ENCODE data around the gene KCNN4. TPM values are rescaled to one million over a fixed set of nuclear protein-coding genes. Genes with fewer than 3 reads are reported as not detected.
"Not testable (repeated sequence)": the region's sequence is repeated elsewhere in the genome, so short reads cannot be mapped to it uniquely, and the experiment has no call there.

Gene KCNN4
- total RNA-seq, 1 donor from 2014 or later, result 0.43 TPM

DNA sequence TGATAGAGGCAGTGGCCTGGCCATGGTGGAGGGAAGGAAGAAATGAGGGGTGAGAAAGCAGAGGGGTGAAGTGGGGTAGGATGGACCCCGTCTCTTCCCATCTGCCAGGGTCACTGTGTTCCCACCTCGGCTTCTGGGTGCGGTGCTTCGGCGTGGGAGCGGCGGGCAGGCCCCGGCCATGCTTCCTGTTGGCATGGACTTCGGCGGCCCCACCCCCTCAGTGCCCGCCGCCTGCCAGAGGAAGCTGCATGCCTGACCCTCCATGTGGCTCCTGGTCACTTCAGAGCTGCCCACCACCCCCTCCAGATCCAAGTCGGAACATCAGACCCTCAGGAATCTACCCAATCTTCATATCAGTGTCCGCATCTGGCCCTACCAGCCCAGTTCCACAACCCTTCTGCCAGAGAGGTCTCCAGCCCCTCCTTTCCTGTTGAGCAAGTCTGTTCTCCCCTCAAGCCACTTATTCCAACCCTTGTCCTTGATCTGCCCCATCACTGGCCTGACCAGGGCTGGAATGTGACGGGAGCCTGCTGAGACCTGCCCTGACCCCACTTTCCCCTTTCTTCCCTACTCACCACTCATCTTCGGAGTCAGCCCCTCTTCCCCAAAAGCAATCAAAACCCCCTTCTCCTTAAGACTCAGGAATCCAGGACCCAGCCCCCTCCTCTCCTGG is 1.5 kb downstream of the KCNN4 start:
- DNase-seq (ENCODE audit: low spot score), result peak; percentile 83
- intact Hi-C loops (cut with DNase I), result no loop called here

DNA sequence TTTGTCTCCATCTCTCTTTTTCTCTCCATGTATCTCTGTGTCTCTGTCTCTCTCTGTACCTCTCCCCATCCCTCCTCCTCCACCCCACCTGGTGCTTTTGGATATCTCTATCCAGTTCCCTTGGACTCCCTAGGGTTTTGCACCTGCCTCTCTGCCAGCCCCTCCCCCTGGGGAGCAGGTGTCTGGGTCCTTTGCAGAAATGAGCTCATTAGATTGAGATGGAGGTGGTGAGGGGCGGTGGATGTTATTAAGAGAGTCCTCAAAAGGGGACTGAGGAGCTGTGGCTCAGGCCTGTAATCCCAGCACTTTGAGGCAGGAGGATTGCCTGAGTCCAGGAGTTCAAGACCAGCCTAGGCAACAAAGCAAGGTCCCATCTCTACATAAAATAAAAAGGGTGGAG is 2.1 kb downstream of the KCNN4 start:
- intact Hi-C loops (cut with DNase I), result no loop called here
- DNase-seq (ENCODE audit: low spot score), result no peak

DNA sequence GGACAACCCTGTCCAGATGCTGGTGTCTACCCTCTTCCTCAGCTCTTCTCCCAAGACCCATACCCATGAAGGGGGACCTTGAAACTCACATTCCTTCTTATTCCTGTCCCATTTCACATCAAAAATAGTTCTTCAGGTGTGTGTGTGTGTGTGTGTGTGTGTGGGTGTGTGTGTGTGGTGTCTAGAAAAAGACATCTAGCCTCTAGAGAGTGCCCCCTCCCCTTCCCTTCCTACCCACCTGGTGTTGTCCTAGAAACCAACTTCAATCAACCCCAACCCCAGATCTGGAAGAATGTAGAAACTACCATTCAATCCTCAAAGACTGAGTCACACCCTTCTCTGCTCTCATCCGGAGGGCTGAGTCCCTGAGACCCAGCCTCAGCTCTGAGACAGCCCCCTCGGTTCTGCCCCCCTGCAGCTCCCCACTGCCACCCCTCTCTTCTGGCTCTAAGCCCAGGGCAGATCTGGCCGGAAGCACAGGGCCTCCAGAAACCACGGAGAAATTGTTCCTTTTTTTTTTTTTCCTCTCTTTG is 3.5 kb downstream of the KCNN4 start:
- intact Hi-C loops (cut with DNase I), result no loop called here

DNA sequence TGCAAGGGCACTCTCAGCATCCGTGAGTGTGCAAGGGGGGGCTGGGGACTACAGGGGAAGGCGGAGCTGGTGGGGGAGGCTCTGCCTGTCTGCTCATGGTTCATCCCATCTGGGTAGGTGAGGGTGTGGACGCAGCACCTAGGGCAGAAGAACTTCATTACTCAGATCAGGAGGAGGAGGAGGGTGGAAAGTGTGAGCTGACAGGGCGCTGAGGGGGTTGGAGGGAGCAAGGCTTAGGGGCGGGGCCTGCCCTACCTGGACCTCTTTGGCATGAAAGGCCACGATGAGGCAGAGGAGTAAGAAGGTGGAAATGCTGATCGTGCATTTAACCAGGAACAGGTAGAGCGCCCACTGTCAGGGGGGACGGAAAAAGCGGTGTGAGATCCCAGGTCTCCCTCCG is 4.5 kb downstream of the KCNN4 start:
- no peak for DNase-seq (ENCODE audit: low spot score)
- intact Hi-C loops (cut with DNase I), result no loop called here

More for the DNA sequence above, 3.5 kb downstream of the KCNN4 start:
- DNase-seq (ENCODE audit: low spot score), result no peak

DNA sequence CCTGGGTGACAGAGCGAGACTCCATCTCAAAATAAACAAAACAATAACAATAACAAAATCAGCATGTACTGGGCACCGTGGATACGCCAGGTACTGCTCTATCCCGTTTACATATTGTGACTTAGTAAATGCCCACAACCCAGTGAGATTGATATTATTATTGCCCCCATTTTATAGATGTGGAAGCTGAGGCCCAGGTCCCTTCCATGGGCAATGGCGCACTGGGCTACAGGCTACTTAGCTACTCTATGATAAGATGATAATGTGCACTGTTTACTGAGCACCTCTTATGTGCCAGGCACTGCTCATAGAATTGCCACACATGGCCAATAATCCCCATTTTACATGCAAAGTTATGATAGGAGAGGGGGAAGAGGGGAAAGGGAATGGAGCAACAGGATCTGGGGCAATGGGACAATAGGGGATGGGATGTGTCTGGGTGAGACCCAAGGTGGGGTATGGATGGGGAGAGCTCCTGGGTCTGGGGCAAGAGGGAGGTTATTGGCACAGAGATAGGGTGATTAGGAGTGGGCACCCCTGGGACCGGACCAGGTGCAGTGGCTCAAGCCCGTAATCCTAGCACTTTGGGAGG is 5.4 kb downstream of the KCNN4 start:
- DNase-seq (ENCODE audit: low spot score), result no peak
- intact Hi-C loops (cut with DNase I), result no loop called here

DNA sequence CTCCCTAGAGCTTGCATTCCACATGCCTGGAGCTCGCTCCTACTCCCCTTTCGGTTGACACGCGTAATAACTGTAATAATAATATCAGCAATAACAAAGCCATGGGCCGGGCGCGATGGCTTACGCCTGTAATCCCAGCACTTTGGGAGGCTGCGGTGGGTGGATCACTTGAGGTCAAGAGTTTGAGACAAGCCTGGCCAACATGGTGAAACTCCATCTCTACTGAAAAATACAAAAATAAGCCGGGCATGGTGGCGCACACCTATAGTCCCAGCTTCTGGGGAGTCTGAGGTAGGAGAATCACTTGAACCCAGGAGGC is 5.9 kb downstream of the KCNN4 start:
- DNase-seq (ENCODE audit: low spot score); intact Hi-C loops (cut with DNase I): not testable (repeated sequence)

DNA sequence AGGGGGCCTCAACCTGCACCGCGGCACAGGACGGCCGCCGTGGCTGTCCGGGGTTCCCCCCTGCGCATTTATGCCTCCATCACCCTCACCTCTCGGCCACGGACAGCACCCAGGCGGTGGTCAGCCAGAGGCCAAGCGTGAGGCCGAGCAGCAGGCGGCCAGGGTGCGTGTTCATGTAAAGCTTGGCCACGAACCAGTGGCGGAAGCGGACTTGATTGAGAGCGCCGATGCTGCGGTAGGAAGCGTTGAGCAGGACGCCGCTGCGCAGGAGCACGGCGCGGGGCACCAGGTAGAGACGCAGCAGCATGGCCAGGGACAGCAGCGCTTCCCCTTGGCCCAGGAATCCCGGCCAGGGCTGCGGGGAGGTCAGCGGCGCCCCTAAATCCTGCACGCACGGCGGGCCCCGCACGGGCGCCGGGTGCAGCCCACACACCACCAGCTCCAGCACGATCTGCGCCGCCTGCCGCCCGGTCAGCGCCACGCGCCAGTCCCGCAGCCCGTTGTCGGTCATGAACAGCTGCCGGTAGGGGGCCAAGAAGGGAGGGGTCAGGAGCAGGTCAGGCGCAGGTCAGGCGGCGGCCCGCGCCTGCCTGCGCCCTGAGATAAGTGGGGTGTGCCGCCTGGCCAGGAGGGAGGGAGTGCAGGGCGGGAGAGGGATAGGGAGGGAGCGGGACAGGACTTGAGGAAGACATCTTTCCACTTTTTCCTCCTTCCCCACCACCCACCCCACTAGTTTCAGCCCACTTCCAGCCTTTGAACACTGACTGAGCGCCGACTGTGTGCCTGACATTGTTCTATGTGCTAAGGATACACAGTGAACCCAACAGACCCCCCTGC is 6.5 kb downstream of the KCNN4 start:
- no peak for DNase-seq (ENCODE audit: low spot score)
- intact Hi-C loops (cut with DNase I), result no loop called here

DNA sequence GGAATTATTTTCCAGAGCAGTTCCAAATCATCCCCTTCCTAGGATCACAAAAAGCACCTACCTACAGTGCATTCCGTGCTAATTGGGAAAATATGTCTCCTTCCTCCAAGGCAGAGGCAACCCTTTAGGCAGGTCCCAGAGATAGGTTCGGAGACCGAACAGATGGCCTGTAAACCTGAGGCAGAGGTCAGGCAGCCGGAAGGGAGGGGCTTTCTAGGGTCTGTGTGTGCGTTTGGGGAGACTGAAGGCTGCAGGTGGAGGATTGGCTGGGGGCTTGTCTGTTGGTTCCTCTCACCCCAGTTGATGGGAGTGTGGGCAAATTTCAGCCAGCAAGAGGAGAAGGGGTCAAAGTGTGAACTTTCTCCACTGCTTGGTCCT is 7.1 kb downstream of the KCNN4 start:
- no peak for DNase-seq (ENCODE audit: low spot score)
- intact Hi-C loops (cut with DNase I), result no loop called here

DNA sequence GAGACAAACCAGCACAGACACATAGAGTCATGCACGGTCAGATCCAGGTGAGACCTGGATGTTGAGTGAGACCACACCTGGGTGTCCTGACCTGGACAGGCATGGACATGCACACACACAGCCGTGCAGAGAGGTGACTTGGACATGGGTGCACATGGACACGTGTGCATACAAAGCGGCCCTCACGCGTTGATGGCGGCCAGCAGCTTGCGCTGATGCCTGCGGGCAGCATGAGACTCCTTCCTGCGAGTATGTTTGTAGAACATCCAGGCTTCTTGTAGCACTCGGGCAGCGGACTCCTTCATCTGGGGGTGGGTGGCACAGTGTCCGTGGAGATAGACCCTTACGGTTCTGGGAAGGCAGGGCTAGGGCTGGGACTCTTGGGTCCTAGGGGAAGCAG is 11.5 kb downstream of the KCNN4 start:
- intact Hi-C loops (cut with DNase I), result no loop called here

DNA sequence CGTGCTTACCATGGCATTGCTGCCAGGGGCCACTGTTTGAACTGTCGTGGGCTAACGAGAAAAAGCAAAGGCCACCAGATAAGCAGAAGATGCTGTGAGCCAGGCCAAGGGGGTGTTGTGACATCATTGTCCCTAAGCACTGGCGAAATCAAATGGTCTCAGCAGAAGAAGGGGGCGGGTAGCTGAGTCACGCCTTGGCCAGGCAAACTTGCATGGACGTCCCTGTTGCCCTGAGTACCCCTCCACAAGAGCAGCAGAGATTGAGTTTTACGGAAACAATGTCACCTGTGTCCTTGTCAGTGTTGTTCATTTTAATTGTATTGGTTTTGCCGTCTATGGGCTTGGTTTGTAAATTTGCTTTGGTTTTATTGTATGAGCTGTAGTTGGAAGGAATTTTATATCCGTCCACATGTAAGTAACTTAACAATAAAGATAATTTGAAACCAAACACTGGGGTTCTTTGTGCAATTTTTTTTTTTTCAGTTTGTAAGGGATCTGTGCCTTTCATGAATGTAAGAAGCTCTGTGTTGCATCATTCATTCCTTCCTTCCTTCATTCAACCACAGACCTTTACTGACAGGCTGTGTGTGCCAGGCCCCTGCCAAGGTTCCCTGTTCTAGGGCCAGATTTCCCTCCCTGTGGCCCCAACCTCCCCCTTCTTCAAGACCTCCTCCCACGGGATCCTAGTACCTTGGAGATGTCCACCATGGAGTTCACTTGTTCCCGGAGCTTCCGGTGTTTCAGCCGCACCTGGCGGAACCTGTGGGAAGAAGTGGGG is 12.3 kb downstream of the KCNN4 start:
- intact Hi-C loops (cut with DNase I), result no loop called here
- DNase-seq (ENCODE audit: low spot score), result no peak

More for the DNA sequence above, 11.5 kb downstream of the KCNN4 start:
- no peak for DNase-seq (ENCODE audit: low spot score)

DNA sequence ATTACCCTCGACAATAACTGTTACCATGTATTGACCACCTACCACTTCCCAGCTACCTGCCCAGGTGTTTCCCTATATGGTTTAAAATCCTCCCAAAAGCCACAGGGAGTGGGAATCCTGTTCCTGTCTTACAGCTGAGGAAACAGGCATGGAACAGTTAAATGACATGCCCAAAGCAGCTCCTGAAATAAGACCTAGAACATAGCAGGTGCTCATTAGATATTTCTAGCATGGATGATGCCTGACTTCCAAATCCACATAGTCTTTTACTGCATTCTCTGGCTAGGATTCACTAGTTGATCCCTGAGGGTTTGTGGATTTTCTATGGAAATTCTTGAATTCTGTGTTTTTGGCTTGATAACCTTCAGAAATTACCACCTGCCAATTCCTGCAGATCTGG is 13.0 kb downstream of the KCNN4 start:
- intact Hi-C loops (cut with DNase I), result no loop called here

DNA sequence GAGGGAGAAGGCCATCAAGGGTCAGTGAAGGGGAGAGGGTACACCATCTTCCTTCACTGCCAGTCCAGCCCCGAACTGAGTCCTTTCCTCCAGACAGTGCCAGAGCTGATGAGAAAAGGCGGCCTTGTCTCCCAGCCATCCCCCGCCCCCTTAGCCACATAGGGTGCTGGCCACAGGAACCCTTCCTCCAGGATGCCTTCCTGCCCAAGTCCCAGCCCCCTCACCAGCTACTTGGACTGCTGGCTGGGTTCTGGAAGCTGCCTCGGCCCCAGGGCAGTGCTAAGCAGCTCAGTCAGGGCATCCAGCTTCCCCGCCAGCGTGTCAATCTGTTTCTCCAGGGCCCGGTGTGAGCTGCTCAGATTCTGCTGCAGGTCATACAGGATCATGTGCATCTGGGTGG is 13.5 kb downstream of the KCNN4 start:
- DNase-seq (ENCODE audit: low spot score), result no peak
- intact Hi-C loops (cut with DNase I), result no loop called here

More for the DNA sequence above, 13.0 kb downstream of the KCNN4 start:
- no peak for DNase-seq (ENCODE audit: low spot score)

DNA sequence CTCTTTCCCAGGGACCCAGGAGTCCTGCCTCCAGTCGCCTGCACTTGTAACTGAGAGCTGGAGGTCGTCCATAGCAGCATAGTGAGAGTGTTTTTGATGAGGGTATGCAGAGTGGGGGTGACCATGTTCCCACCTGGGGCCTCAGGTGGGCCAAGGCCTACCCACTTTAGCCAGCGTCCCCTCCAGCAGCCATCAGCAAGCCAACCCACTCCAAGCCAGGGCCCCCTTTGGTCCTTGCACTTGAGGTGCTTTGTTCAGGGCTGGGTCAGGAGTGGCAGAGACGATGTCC is 14.1 kb downstream of the KCNN4 start:
- intact Hi-C loops (cut with DNase I), result no loop called here
- DNase-seq (ENCODE audit: low spot score), result no peak

DNA sequence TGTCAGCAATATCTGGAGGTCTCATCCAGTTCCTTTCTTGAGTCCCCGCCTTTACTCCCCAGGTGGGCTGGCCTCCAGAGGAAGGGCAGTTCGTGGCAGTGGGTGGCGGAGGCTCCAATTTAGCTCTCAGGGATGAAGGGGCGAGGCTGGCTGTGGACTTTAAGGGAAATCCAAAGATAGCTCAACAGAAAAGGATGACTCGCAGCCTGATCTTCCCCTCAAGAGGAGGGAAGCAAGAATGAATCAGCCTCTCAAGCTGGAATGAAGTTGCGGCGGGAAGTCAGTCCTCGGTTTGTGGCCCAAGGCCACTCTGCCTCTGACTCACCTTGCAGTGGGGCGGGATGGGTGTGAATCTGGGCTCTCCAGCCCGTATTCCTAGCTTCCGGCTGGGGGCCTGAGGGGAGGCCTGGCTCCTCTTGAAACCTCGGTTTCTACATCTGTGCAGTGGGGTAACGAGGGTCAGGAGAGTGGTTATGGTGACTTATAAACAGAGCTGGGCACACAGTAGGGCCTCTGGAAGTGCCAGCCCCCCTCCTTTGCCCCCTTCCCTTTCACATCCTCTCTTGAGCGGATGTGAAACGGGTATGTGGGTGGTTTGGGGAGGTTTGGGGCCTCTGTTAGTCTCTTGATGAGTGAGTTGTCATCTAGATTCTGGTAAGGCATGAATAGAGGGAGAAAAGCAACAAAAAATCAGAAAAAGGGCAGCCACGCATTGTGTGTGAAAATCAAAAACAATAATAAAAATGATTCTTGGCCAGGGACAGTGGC is 15.5 kb downstream of the KCNN4 start:
- intact Hi-C loops (cut with DNase I), result no loop called here
- no peak for DNase-seq (ENCODE audit: low spot score)

DNA sequence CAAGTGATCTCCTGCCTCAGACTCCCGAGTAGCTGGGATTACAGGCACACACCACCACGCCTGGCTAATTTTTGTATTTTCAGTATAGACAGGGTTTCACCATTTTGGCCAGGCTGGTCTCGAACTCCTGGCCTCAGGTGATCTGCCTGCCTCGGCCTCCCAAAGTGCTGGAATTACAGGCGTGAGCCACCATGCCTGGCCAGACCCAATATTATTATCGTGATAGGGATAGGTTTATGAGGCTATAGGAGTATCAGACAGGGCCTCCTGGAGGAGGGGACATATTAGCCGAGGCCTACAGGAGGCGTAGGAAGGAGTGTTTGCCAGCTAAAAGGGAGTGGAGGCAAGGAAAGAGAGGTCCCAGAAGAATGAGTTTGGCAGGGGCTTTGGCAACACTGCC is 16.1 kb downstream of the KCNN4 start:
- DNase-seq (ENCODE audit: low spot score); intact Hi-C loops (cut with DNase I): not testable (repeated sequence)

DNA sequence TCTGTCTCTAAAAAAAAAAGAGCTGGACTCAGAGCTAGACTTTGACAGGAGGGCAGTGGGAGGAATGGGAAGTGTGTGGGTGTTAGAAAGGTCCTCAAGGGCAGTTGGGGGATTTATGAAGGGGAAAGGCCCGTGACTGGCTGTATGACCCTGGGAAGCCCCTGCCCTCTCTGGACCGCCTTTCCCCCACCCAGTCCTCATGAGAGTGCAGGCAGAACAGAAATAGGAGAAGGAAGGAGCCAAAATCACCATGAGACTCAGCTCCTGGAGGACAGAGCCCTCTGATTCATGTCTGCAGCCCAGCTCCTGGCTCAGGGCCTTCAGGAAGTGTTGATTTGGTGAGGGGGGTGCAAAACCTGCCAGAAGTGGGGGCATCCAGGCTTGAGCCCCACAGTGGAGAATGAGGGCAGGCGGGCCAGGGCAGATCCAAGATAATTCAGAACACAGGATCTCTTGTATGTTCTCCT is 17.3 kb downstream of the KCNN4 start:
- no peak for DNase-seq (ENCODE audit: low spot score)
- intact Hi-C loops (cut with DNase I), result no loop called here

DNA sequence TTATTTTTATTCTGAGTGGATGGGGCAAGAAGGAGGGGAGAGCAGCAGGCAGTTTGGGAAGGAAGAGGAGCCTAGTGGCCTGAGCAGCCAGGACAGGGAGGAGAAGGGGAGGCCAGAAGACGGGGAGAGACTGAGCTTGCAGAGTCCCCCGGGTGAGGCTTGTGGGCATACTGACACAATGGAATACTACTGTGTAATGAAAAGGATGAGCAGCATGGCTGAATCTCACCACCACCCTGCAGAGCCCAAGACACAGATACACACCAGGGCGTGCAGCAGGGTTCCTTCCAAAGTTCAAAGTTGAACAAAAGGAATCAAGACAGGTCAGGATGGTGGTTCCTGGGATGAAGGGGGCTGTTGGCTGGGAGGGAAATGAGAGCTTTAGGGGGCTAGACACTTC is 18.0 kb downstream of the KCNN4 start:
- intact Hi-C loops (cut with DNase I), result no loop called here

DNA sequence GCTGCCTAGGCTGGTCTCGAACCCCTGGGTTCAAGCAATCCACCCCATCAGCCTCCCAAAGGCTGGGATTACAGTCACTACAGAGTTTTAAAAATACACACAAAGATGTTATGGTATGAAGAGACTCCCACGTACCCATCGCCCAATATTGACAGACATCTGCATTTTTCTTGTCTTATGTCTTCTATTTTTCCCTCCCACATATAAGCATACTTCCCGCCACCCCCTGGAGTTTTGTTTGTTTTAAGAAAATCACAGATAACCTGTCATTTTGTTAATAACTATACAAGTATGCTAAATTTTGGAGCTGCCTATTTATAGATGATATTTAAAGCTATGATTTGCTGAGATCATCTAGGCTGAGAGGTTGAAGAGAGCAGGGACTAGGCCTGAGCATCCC is 19.8 kb downstream of the KCNN4 start:
- intact Hi-C loops (cut with DNase I), result no loop called here
- no peak for DNase-seq (ENCODE audit: low spot score)

More for the DNA sequence above, 18.0 kb downstream of the KCNN4 start:
- no peak for DNase-seq (ENCODE audit: low spot score)

DNA sequence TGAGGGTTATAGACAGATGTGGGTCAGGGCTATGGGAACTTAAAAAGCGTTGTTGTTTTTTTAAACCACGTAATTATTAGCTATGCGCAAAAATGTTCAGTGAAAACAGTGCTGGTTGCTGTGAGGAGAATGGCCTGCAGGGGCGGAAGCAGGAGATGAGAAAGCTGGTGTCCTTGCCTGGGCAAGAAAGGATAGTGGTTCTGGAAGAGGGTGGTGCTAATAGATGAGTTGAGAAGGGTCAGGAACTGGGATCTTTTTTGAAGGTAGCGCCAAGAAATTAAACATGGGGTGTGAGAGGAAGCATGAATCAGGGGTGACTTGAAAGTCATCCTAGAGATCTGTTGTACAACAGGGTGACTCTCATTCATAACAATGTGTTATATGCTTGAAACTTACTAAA is 21.3 kb downstream of the KCNN4 start:
- DNase-seq (ENCODE audit: low spot score), result no peak
- intact Hi-C loops (cut with DNase I), result no loop called here

Data from cardiac septum (tissue), 1 donor.